Sciatic nerve (tissue), 2 donors: ENCODE results near the gene GCLC. TPM values are rescaled to one million over a fixed set of nuclear protein-coding genes. Genes with fewer than 3 reads are reported as not detected.
"Not testable (repeated sequence)": the region's sequence is repeated elsewhere in the genome, so short reads cannot be mapped to it uniquely, and the experiment has no call there.

Experiments used
- ATAC-seq: fragments of 200-7000 bp; cut with Tn5 transposase; one replicate; pipeline ENCODE4 v1.9.1; 2020; ENCODE audit warnings: mild to moderate bottlenecking, moderate library complexity
- DNase-seq: peaks from one replicate; pipeline ENCODE4 v3.0.0-alpha.2; 2020; ENCODE audit warnings: low spot score
- intact Hi-C: fragments of 100-400 bp; cut with DNase I; formaldehyde crosslinking; loops from one replicate; pipeline ENCODE4 v1.14.2; 2022
- total RNA-seq: library from RNA; stranded (reverse); fragmentation: NEBNext Ultra II Directional; extraction: Animal tissue kit (Norgen Biotek cat#: 25700); gene quantifications from one replicate; pipeline ENCODE4 v1.2.1, GENCODE V29; 2021
- donor health status: DM: no; HTN: no; CAD: no.
- donor health status: DM: no; HTN: no; CAD: no.

GCLC gene
- total RNA-seq, result 34.9 TPM

GRCh38 chr6:53544470-53545308 is at the start of gene GCLC:
GCLC (minus strand) TSS chr6:53545101; CDS start chr6:53544645, 456 bp downstream.
- peak; percentile 96 for DNase-seq
- peak; percentile 83 for ATAC-seq
- intact Hi-C loops, result no loop called here

GRCh38 chr6:53594596-53594995 is 49.7 kb upstream of the GCLC start:
- DNase-seq (no peak), ATAC-seq (no peak)
- intact Hi-C loops, result no loop called here

- intact Hi-C loops, result no loop called here
- DNase-seq (no peak), ATAC-seq (no peak)
Measured at GRCh38 chr6:53593001-53593488, 48.1 kb upstream of the GCLC start.

GRCh38 chr6:53591873-53592272 is 47.0 kb upstream of the GCLC start:
- intact Hi-C loops, result no loop called here
- DNase-seq (no peak), ATAC-seq (no peak)

GRCh38 chr6:53588816-53589509 is 44.1 kb upstream of the GCLC start:
- intact Hi-C loops, result no loop called here
- DNase-seq (no peak), ATAC-seq (no peak)

GRCh38 chr6:53587291-53587690 is 42.4 kb upstream of the GCLC start:
- ATAC-seq, result no peak
- DNase-seq, result no peak
- intact Hi-C loops, result no loop called here

- DNase-seq, result no peak
- intact Hi-C loops, result no loop called here
- no peak for ATAC-seq
Measured at GRCh38 chr6:53585208-53585900, 40.5 kb upstream of the GCLC start.

- DNase-seq (no peak), ATAC-seq (no peak)
- intact Hi-C loops, result loop anchor here (5.0 kb wide), 1 partner anchor 437 kb away; the partner anchor contains the start of gene GCM1
Measured at GRCh38 chr6:53584726-53585125, 39.8 kb upstream of the GCLC start.

GRCh38 chr6:53583451-53583850 is 38.5 kb upstream of the GCLC start:
- DNase-seq, result no peak
- intact Hi-C loops, result loop anchor here (5.0 kb wide), 1 partner anchor 436 kb away; the partner anchor contains the start of gene GCM1
- ATAC-seq, result no peak

GRCh38 chr6:53582963-53583362 is 38.1 kb upstream of the GCLC start:
- intact Hi-C loops, result loop anchor here (5.0 kb wide), 1 partner anchor 436 kb away; the partner anchor contains the start of gene GCM1
- ATAC-seq (no peak), DNase-seq (no peak)

GRCh38 chr6:53581856-53582255 is 37.0 kb upstream of the GCLC start:
- DNase-seq, result no peak
- intact Hi-C loops, result loop anchor here (5.0 kb wide), 1 partner anchor 435 kb away; the partner anchor contains the start of gene GCM1
- no peak for ATAC-seq

- ATAC-seq (peak; percentile 52), DNase-seq (no peak)
- intact Hi-C loops, result loop anchor here (5.0 kb wide), 1 partner anchor 434 kb away; the partner anchor contains the start of gene GCM1
Measured at GRCh38 chr6:53581173-53581773, 36.4 kb upstream of the GCLC start.

GRCh38 chr6:53579338-53579737 is 34.4 kb upstream of the GCLC start:
- intact Hi-C loops, result no loop called here
- DNase-seq, result no peak
- no peak for ATAC-seq

- intact Hi-C loops, result no loop called here
- ATAC-seq (no peak), DNase-seq (no peak)
Measured at GRCh38 chr6:53578371-53578770, 33.5 kb upstream of the GCLC start.

- DNase-seq (no peak), ATAC-seq (no peak)
- intact Hi-C loops, result no loop called here
Measured at GRCh38 chr6:53573299-53573698, 28.4 kb upstream of the GCLC start.

- ATAC-seq, DNase-seq, intact Hi-C loops: not testable (repeated sequence)
Measured at GRCh38 chr6:53572379-53572778, 27.5 kb upstream of the GCLC start.

- intact Hi-C loops, result no loop called here
- ATAC-seq (no peak), DNase-seq (no peak)
Measured at GRCh38 chr6:53568776-53569616, 24.1 kb upstream of the GCLC start.

GRCh38 chr6:53567701-53568100 is 22.8 kb upstream of the GCLC start:
- ATAC-seq (no peak), DNase-seq (no peak)
- intact Hi-C loops, result no loop called here
